Transverse colon (tissue), 4 donors: Measurements from ENCODE around the gene CD300E. TPM values are rescaled to one million over a fixed set of nuclear protein-coding genes. Genes with fewer than 3 reads are reported as not detected.
A peak's percentile ranks its signal among the peaks of the same experiment; 100 is the strongest.
"Not testable (repeated sequence)": the region's sequence is repeated elsewhere in the genome, so short reads cannot be mapped to it uniquely, and the experiment has no call there.

Experiments used
- DNase-seq: peaks from one replicate; pipeline ENCODE4 v3.0.0-alpha.2; 2019
- H3K27ac ChIP-seq, 4 donors: fragments of 200-600 bp; sonication (generic); 2 replicates each; pipeline ENCODE4 v1.5.1; 2016 to 2018; ENCODE audit warnings: inconsistent platforms in 4 of 4
- H3K27me3 ChIP-seq: fragments of 200-600 bp; sonication (generic); 2 replicates; pipeline ENCODE4 v1.5.1; 2017; ENCODE audit warnings: inconsistent platforms
- H3K36me3 ChIP-seq, 4 donors: fragments of 200-600 bp; sonication (generic); 2 replicates each; pipeline ENCODE4 v1.5.1; 2017 to 2019; ENCODE audit warnings: inconsistent platforms in 4 of 4
- H3K4me1 ChIP-seq, 4 donors: fragments of 200-600 bp; sonication (generic); 2 replicates each; pipeline ENCODE4 v1.5.1; 2017 to 2020; ENCODE audit warnings: inconsistent platforms in 4 of 4
- H3K4me3 ChIP-seq, 4 donors: fragments of 200-600 bp; sonication (generic); 1 replicate in 1 of 4; 2 replicates in 3 of 4; pipeline versions ENCODE4 v1.5.1 to v1.6.1; 2017 to 2019; ENCODE audit warnings: inconsistent platforms in 4 of 4
- H3K9me3 ChIP-seq, 2 donors: fragments of 200-600 bp; sonication (generic); 2 replicates each; pipeline ENCODE4 v1.5.1; 2017 to 2019; ENCODE audit warnings: inconsistent platforms in 2 of 2
- CTCF ChIP-seq, 5 experiments: fragments of 200-600 bp in 3 of 5; fragments of 450-650 bp in 2 of 5; sonication (generic) in 3 of 5; IDR thresholded peaks; 1 replicate in 2 of 5; 2 replicates in 3 of 5; pipeline ENCODE4 v1.5.1; 2016 to 2017; ENCODE audit warnings: antibody characterized with exemption in 5 of 5, inconsistent platforms in 3 of 5, mild to moderate bottlenecking in 2 of 5, moderate library complexity in 1 of 5
- EP300 ChIP-seq: sonication (generic); formaldehyde crosslinking; IDR thresholded peaks from one replicate; pipeline ENCODE4 v1.6.1; 2017; ENCODE audit warnings: antibody characterized with exemption, low read depth
- POLR2A ChIP-seq: fragments of 450-650 bp; IDR thresholded peaks from one replicate; pipeline ENCODE4 v1.6.1; 2016; ENCODE audit warnings: antibody characterized with exemption, mild to moderate bottlenecking, moderate library complexity
- POLR2AphosphoS5 ChIP-seq, 3 donors: sonication (generic); formaldehyde crosslinking; IDR thresholded peaks; one replicate each; pipeline ENCODE4 v1.6.1; 2016; ENCODE audit warnings: antibody characterized with exemption in 3 of 3
- WGBS, 2 donors: methylation state at CpG; one replicate each; pipeline ENCODE4 v1.1.5; 2018; ENCODE audit warnings: low coverage in 1 of 2; 5-methylcytosine and 5-hydroxymethylcytosine counted together
- in situ Hi-C, 4 donors: fragments of 200-750 bp; cut with MboI; loops; one replicate each; pipeline versions ENCODE4 v1.15.0 to v1.15.1; 2017; ENCODE audit warnings: low sequenced_read_pairs in 3 of 4, low pct_ligation_motif_present in 1 of 4, low pct_unique_long_range_greater_than_20kb in 1 of 4
- intact Hi-C: fragments of 100-400 bp; cut with DNase I; formaldehyde crosslinking; loops from one replicate; pipeline ENCODE4 v1.15.1; 2023; ENCODE audit warnings: low total_unique reads
- total RNA-seq, 4 donors: library from RNA; depleted of rRNA; stranded (reverse); fragments of >200 nt; gene quantifications; one replicate each; pipeline ENCODE4 v1.1.0, GENCODE V29; 2016

The CD300E gene
- total RNA-seq, 4 donors from 2014 or later: 0.14 to 0.32 TPM; not detected in 2

GRCh38 chr17:74582633-74583032 lies 40.9 kb downstream of the CD300E start:
- DNase-seq: no peak
- Histone ChIP-seq H3K4me3 (no peak overlapping the region), H3K9me3 (no peaks in the 10 kb centered on the region), H3K4me1 (no peaks in the 10 kb centered on the region), H3K36me3 (no peaks in the 10 kb centered on the region), H3K27me3 (no peaks in the 10 kb centered on the region), H3K27ac (no peak overlapping the region)
- in situ Hi-C loops: no loop called here
- TF ChIP-seq POLR2A (no peak), CTCF (IDR thresholded peaks at IDR 0.05) (no peak), POLR2AphosphoS5 (IDR thresholded peaks at IDR 0.05) (no peak), EP300 (no peak)
- intact Hi-C loops: no loop called here
- WGBS, 2 donors: 77% methylated on average over 10 of the region's 10 CpGs; no CpG with 5 or more reads in 1 of the 2 donors

DNA sequence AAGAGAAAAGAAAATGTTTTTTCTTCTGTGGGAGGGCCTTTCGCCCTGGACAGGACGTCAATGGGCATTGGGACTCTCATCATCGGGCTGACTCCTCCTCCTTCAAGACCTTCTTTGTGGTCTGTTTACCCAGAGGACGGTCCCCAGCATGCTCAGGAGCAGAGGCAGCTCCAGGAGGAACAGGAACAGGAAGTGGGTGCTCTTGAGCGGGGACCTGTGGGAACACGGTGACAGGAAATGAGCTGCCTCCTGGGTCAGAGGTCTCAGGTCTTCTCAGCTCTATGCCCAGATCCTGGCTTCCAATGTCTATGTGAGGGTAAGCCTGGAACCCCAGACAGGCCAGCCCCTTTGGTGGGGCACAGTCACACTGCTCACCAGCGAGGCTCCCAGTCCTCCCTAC lies 43.6 kb downstream of the CD300E start:
- 64% methylated on average over 7 of the region's 7 CpGs; no CpG with 5 or more reads in 1 of the 2 donors for WGBS, 2 donors
- TF ChIP-seq POLR2A: no peak
- TF ChIP-seq CTCF (IDR thresholded peaks at IDR 0.05): no peak
- TF ChIP-seq POLR2AphosphoS5 (IDR thresholded peaks at IDR 0.05): no peak
- TF ChIP-seq EP300: no peak
- intact Hi-C loops: no loop called here
- Histone ChIP-seq H3K27ac (no peak overlapping the region), H3K9me3 (no peaks in the 10 kb centered on the region), H3K4me3 (no peak overlapping the region), H3K27me3 (no peaks in the 10 kb centered on the region), H3K4me1 (no peaks in the 10 kb centered on the region), H3K36me3 (no peaks in the 10 kb centered on the region)
- no peak for DNase-seq
- in situ Hi-C loops: no loop called here

- WGBS, 2 donors: 70 to 89% methylated on average over 4 to 9 of the region's 9 CpGs
- intact Hi-C loops: no loop called here
- no peaks in the 10 kb centered on the region for H3K9me3 ChIP-seq
- in situ Hi-C loops: no loop called here
- no peak for DNase-seq
- no peak overlapping the region for H3K27ac ChIP-seq
- TF ChIP-seq POLR2A (no peak), EP300 (no peak), POLR2AphosphoS5 (IDR thresholded peaks at IDR 0.05) (no peak), CTCF (IDR thresholded peaks at IDR 0.05) (no peak)
- H3K4me1 ChIP-seq: peaks cover 0 to 6% (median 2%) of the 10 kb centered on the region in 4 donors
- no peaks in the 10 kb centered on the region for H3K36me3 ChIP-seq
- H3K27me3 ChIP-seq: no peaks in the 10 kb centered on the region
- H3K4me3 ChIP-seq: no peak overlapping the region
Observed at GRCh38 chr17:74578979-74579378, 44.6 kb downstream of the CD300E start.

GRCh38 chr17:74574489-74575142 lies 48.9 kb downstream of the CD300E start:
- Histone ChIP-seq H3K4me3 (no peak overlapping the region), H3K27me3 (no peaks in the 10 kb centered on the region), H3K27ac (no peak overlapping the region), H3K4me1 (peaks cover 0 to 6% (median 2%) of the 10 kb centered on the region in 4 donors), H3K9me3 (no peaks in the 10 kb centered on the region), H3K36me3 (no peaks in the 10 kb centered on the region)
- in situ Hi-C loops: no loop called here
- peak; percentile 16 for DNase-seq
- TF ChIP-seq EP300: no peak
- no peak for TF ChIP-seq CTCF (IDR thresholded peaks at IDR 0.05)
- TF ChIP-seq POLR2AphosphoS5 (IDR thresholded peaks at IDR 0.05): no peak
- TF ChIP-seq POLR2A: no peak
- 32% methylated on average over 4 to 5 of the region's 5 CpGs for WGBS, 2 donors
- intact Hi-C loops: no loop called here

GRCh38 chr17:74573635-74574034 lies 49.9 kb downstream of the CD300E start:
- in situ Hi-C loops, H3K9me3 ChIP-seq, H3K4me3 ChIP-seq, H3K4me1 ChIP-seq, DNase-seq, intact Hi-C loops, H3K36me3 ChIP-seq, H3K27me3 ChIP-seq, H3K27ac ChIP-seq: not testable (repeated sequence)
